HepG2 (cell line): Measurements from ENCODE around the gene KANK3. TPM values are rescaled to one million over a fixed set of nuclear protein-coding genes. Genes with fewer than 3 reads are reported as not detected.

Source experiments
- CBFB ChIP-seq: sonication (generic); formaldehyde crosslinking; IDR thresholded peaks from 2 replicates; pipeline ENCODE4 v1.4.0; 2020; ENCODE audit warnings: missing genetic modification reagents
- FOXA3 ChIP-seq: IDR thresholded peaks from 2 replicates; pipeline ENCODE4 v1.6.1; 2016; ENCODE audit warnings: missing genetic modification reagents, missing compliant biosample characterization
- FOXP4 ChIP-seq: sonication (generic); formaldehyde crosslinking; IDR thresholded peaks from 2 replicates; pipeline ENCODE4 v1.4.0; 2020; ENCODE audit warnings: missing genetic modification reagents
- IRF1 ChIP-seq: sonication (generic); formaldehyde crosslinking; IDR thresholded peaks from 2 replicates; pipeline ENCODE4 v1.4.0; 2020; ENCODE audit warnings: low read depth, mild to moderate bottlenecking, missing genetic modification reagents
- MAFK ChIP-seq, 2 experiments: IDR thresholded peaks in 1 of 2; conservative IDR thresholded peaks in 1 of 2; 2 replicates each; pipeline ENCODE4 v1.6.1; 2011; ENCODE audit warnings: improper control_type of control experiment in 2 of 2, low read length in 2 of 2
- MBD4 ChIP-seq: IDR thresholded peaks from 2 replicates; pipeline ENCODE4 v1.6.1; 2012; ENCODE audit warnings: low read length, inconsistent platforms, borderline replicate concordance
- PLRG1 ChIP-seq: fragments of 450-650 bp; conservative IDR thresholded peaks from 2 replicates; pipeline ENCODE4 v1.6.1; 2016
- PRDM4 ChIP-seq: sonication (generic); formaldehyde crosslinking; IDR thresholded peaks from 2 replicates; pipeline ENCODE4 v1.9.0; 2021; ENCODE audit warnings: missing genetic modification reagents, borderline replicate concordance
- SAP130 ChIP-seq: IDR thresholded peaks from 2 replicates; pipeline ENCODE4 v1.6.1; 2016; ENCODE audit warnings: low read depth
- THRA ChIP-seq: sonication (generic); formaldehyde crosslinking; IDR thresholded peaks from 2 replicates; pipeline ENCODE4 v1.4.0; 2020; ENCODE audit warnings: missing genetic modification reagents, borderline replicate concordance
- ZHX1 ChIP-seq: sonication (generic); formaldehyde crosslinking; IDR thresholded peaks from 2 replicates; pipeline ENCODE4 v1.8.1; 2022; ENCODE audit warnings: low read depth, mild to moderate bottlenecking, missing genetic modification reagents
- ZNF639 ChIP-seq: conservative IDR thresholded peaks from 2 replicates; pipeline ENCODE4 v1.6.1; 2018; ENCODE audit warnings: missing genetic modification reagents
- ZNF691 ChIP-seq: sonication (generic); formaldehyde crosslinking; IDR thresholded peaks from 2 replicates; pipeline ENCODE4 v1.4.0; 2020; ENCODE audit warnings: missing genetic modification reagents, low read depth, mild to moderate bottlenecking, borderline replicate concordance
- ZNF720 ChIP-seq: sonication (generic); formaldehyde crosslinking; IDR thresholded peaks from 2 replicates; pipeline ENCODE4 v1.4.0; 2020; ENCODE audit warnings: missing genetic modification reagents
- ZSCAN21 ChIP-seq: sonication (generic); formaldehyde crosslinking; IDR thresholded peaks from 2 replicates; pipeline ENCODE4 v1.8.0; 2022; ENCODE audit warnings: mild to moderate bottlenecking, missing genetic modification reagents, moderate library complexity, borderline replicate concordance
- polyA plus RNA-seq, 8 experiments: library from polyadenylated mRNA; depleted of rRNA in 3 of 8; stranded (reverse) in 7 of 8; unstranded in 1 of 8; fragments of >200 nt; fragmentation: Illumina TruSeq in 4 of 8; extraction: Trizol in 4 of 8; gene quantifications; 2 replicates each; pipeline versions ENCODE4 v1.2.1 to v1.2.3, GENCODE V29; 2011 to 2016; ENCODE audit warnings: low read depth in 4 of 8, missing spikeins in 1 of 8, mixed read lengths in 1 of 8; ENCODE audit not compliant: insufficient read depth in 1 of 8
- total RNA-seq, 5 experiments: library from RNA; depleted of rRNA; stranded (reverse); fragments of >200 nt; fragmentation: Illumina TruSeq; extraction: Trizol; gene quantifications; 2 replicates each; pipeline ENCODE4 v1.2.3, GENCODE V29; 2016; ENCODE audit warnings: low read depth in 1 of 5

Gene KANK3
- total and polyA plus RNA-seq, 2 of the 13 experiments (the other 11 are each of a cell fraction or from before 2014, with no cell fraction given): 0.15 to 0.20 TPM

GRCh38 chr19:8373867-8374813, 31.1 kb upstream of the KANK3 start (continued):
- no peak for TF ChIP-seq ZHX1
- peak; percentile 97 for TF ChIP-seq FOXP4
- TF ChIP-seq MBD4: no peak
- TF ChIP-seq FOXA3 (CRISPR knock-in tag): peak; percentile 98
- TF ChIP-seq CBFB: peak; percentile 66
- TF ChIP-seq PRDM4: no peak
- no peak for TF ChIP-seq PLRG1
- 0 out of 4 replicates have a peak, but pooled peaks of 1 of the 2 experiments have one; percentile 12 for TF ChIP-seq MAFK (conservative IDR thresholded peaks at IDR 0.05 in 1 of 2, IDR thresholded peaks at IDR 0.05 in 1 of 2; ENCODE audit: low read length in 2 of 2)
- TF ChIP-seq SAP130: peak; percentile 86
- peak; percentile 44; the same call in 1 of the 2 replicates for TF ChIP-seq ZSCAN21 (CRISPR knock-in tag)
- TF ChIP-seq ZNF720 (CRISPR knock-in tag): no peak
- TF ChIP-seq THRA: peak; percentile 100
- TF ChIP-seq IRF1 (CRISPR knock-in tag): no peak
- 0 out of 2 replicates have a peak, but pooled peaks have one; percentile 30 for TF ChIP-seq ZNF639 (CRISPR knock-in tag)
- 0 out of 2 replicates have a peak, but pooled peaks have one; percentile 34 for TF ChIP-seq ZNF691 (CRISPR knock-in tag)
